K562 (cell line): Measurements from ENCODE around the gene ABHD4. TPM values are rescaled to one million over a fixed set of nuclear protein-coding genes. Genes with fewer than 3 reads are reported as not detected.
A peak's percentile ranks its signal among the peaks of the same experiment; 100 is the strongest.

Experiments used
- ATAC-seq: fragments of 200-7000 bp; cut with Tn5 transposase; 3 replicates; pipeline ENCODE4 v1.9.1; 2020; ENCODE audit warnings: moderate library complexity
- BruUV-seq: library from RNA; stranded (reverse); fragments of 400-500 nt; replicated peaks from 2 replicates; lab custom pipeline; 2021; lab: Mats Ljungman, UMichigan
- CTCF ChIA-PET: fragments of 300-600 bp; formaldehyde crosslinking; extraction: SDS; loops from one replicate; lab custom pipeline; 2021; ENCODE audit warnings: low intra/inter-chr PET ratio; lab: Yijun Ruan, JAX
- POLR2A ChIA-PET: fragments of 300-600, 350-650 bp; sonication (Branson Sonifier 250); formaldehyde crosslinking; extraction: SDS; loops from one replicate; lab custom pipeline; 2021; ENCODE audit warnings: antibody characterized with exemption, inconsistent platforms; lab: Yijun Ruan, JAX
- DNase-seq, 4 experiments: peaks; one replicate each; pipeline versions ENCODE4 v3.0.0 to v3.0.0-alpha.2; 2011 to 2018; ENCODE audit warnings: low spot score in 3 of 4, mixed read lengths in 3 of 4; ENCODE audit errors: extremely low read depth in 1 of 4
- FAIRE-seq: peaks from 2 replicates; lab custom pipeline; 2011; peaks lifted over from hg19 to GRCh38; lab: Jason Lieb, UNC
- H2AFZ ChIP-seq: 2 replicates; pipeline ENCODE4 v1.6.0; 2011; ENCODE audit warnings: low read depth, low read length, control low read depth, inconsistent platforms
- H3K27ac ChIP-seq: fragments of 200-600 bp; 3 replicates; pipeline ENCODE4 v1.8.0; 2011; ENCODE audit warnings: low read depth, mild to moderate bottlenecking, control low read depth, inconsistent platforms, low read length, moderate library complexity, mixed read lengths; ENCODE audit errors: extremely low read depth
- H3K27me3 ChIP-seq, 2 experiments: fragments of 300-600 bp in 1 of 2; 2 replicates in 1 of 2; 3 replicates in 1 of 2; pipeline versions ENCODE4 v1.6.0 to v1.8.0; 2011; ENCODE audit warnings: inconsistent platforms in 2 of 2, low read length in 2 of 2, mild to moderate bottlenecking in 1 of 2, mixed read lengths in 1 of 2, moderate library complexity in 1 of 2; ENCODE audit not compliant: control insufficient read depth in 2 of 2, insufficient read depth in 2 of 2
- H3K36me3 ChIP-seq: fragments of 300-600 bp; 3 replicates; pipeline ENCODE4 v1.8.0; 2011; ENCODE audit warnings: mild to moderate bottlenecking, low read length, inconsistent platforms; ENCODE audit not compliant: control insufficient read depth, insufficient read depth
- H3K4me1 ChIP-seq, 2 experiments: fragments of 200-600 bp in 1 of 2; replicated peaks in 1 of 2; 2 replicates in 1 of 2; 3 replicates in 1 of 2; pipeline versions ENCODE4 v1.5.1 to v1.8.0; 2011; ENCODE audit warnings: inconsistent platforms in 2 of 2, low read length in 2 of 2, mild to moderate bottlenecking in 1 of 2, mixed read lengths in 1 of 2, moderate library complexity in 1 of 2; ENCODE audit not compliant: control insufficient read depth in 2 of 2, insufficient read depth in 2 of 2
- H3K4me2 ChIP-seq: 2 replicates; pipeline ENCODE4 v1.6.1; 2011; ENCODE audit warnings: low read length, control low read depth, inconsistent platforms, mixed read lengths; ENCODE audit not compliant: insufficient read depth
- H3K4me3 ChIP-seq: fragments of 200-600 bp; sonication (generic), shearing (Covaris generic); 2 replicates; pipeline ENCODE4 v1.5.1; 2016; ENCODE audit warnings: control low read depth, inconsistent platforms
- H3K79me2 ChIP-seq: fragments of 200-600 bp; 3 replicates; pipeline ENCODE4 v1.8.0; 2011; ENCODE audit warnings: low read length, inconsistent platforms; ENCODE audit not compliant: control insufficient read depth, insufficient read depth
- H3K9ac ChIP-seq, 2 experiments: 2 replicates each; pipeline versions ENCODE4 v1.6.0 to v1.6.1; 2011; ENCODE audit warnings: low read depth in 2 of 2, low read length in 2 of 2, control low read depth in 1 of 2, inconsistent platforms in 1 of 2, mild to moderate bottlenecking in 1 of 2, mixed read lengths in 1 of 2; ENCODE audit not compliant: insufficient read depth in 1 of 2
- H3K9me1 ChIP-seq: one replicate; pipeline ENCODE4 v1.6.0; 2011; ENCODE audit warnings: inconsistent platforms, mild to moderate bottlenecking, low read length, moderate library complexity; ENCODE audit not compliant: control insufficient read depth, insufficient read depth
- H3K9me3 ChIP-seq: replicated peaks from 2 replicates; pipeline ENCODE4 v1.5.1; 2011; ENCODE audit warnings: low read depth, low read length, inconsistent platforms; ENCODE audit not compliant: control insufficient read depth, insufficient read depth
- H4K20me1 ChIP-seq: replicated peaks from 2 replicates; pipeline ENCODE4 v1.6.1; 2011; ENCODE audit warnings: low read length, inconsistent platforms, mixed read lengths; ENCODE audit not compliant: control insufficient read depth, insufficient read depth
- ARHGAP35 ChIP-seq: fragments of 450-650 bp; IDR thresholded peaks from 2 replicates; pipeline ENCODE4 v1.6.1; 2018; ENCODE audit not compliant: partially characterized antibody
- CHD2 ChIP-seq: IDR thresholded peaks from 2 replicates; pipeline ENCODE4 v1.6.1; 2011; ENCODE audit warnings: low read depth, low read length
- CREM ChIP-seq: IDR thresholded peaks from 2 replicates; pipeline ENCODE4 v1.6.1; 2014; ENCODE audit warnings: antibody characterized with exemption, low read depth
- EP300 ChIP-seq: IDR thresholded peaks from 2 replicates; pipeline ENCODE4 v1.6.1; 2012; ENCODE audit warnings: low read length, improper control_type of control experiment
- HMG20A ChIP-seq: fragments of 450-650 bp; formaldehyde crosslinking; conservative IDR thresholded peaks from 2 replicates; pipeline ENCODE4 v1.4.0; 2020; ENCODE audit warnings: mild to moderate bottlenecking, mixed read lengths
- KDM1A ChIP-seq, 2 experiments: fragments of 450-650 bp; IDR thresholded peaks; 2 replicates each; pipeline ENCODE4 v1.6.1; 2016; ENCODE audit warnings: mild to moderate bottlenecking in 2 of 2
- L3MBTL2 ChIP-seq: fragments of 450-650 bp; IDR thresholded peaks from 2 replicates; pipeline ENCODE4 v1.6.1; 2016; ENCODE audit warnings: mild to moderate bottlenecking, moderate library complexity
- MYC ChIP-seq, 2 experiments: fragments of 250-450 bp in 1 of 2; sonication (Bioruptor Pico) in 1 of 2; IDR thresholded peaks; 2 replicates each; pipeline versions ENCODE4 v1.5.1 to v1.6.1; 2012 to 2021; ENCODE audit warnings: low read depth in 2 of 2, borderline replicate concordance in 1 of 2, improper control_type of control experiment in 1 of 2, low read length in 1 of 2, mild to moderate bottlenecking in 1 of 2, moderate library complexity in 1 of 2
- NCOR1 ChIP-seq: fragments of 450-650 bp; IDR thresholded peaks from 2 replicates; pipeline ENCODE4 v1.6.1; 2016; ENCODE audit warnings: mild to moderate bottlenecking, moderate library complexity
- RB1 ChIP-seq: fragments of 450-650 bp; IDR thresholded peaks from 2 replicates; pipeline ENCODE4 v1.6.1; 2017; ENCODE audit warnings: low read depth, mild to moderate bottlenecking
- SAFB ChIP-seq: fragments of 200-400 bp; formaldehyde crosslinking; IDR thresholded peaks from 2 replicates; pipeline ENCODE4 v1.6.1; 2017; ENCODE audit warnings: low read depth, low read length, borderline replicate concordance
- SMARCE1 ChIP-seq: fragments of 450-650 bp; IDR thresholded peaks from 2 replicates; pipeline ENCODE4 v1.7.1; 2016; ENCODE audit warnings: mild to moderate bottlenecking
- TEAD4 ChIP-seq, 2 experiments: sonication (generic) in 1 of 2; formaldehyde crosslinking in 1 of 2; IDR thresholded peaks; 2 replicates each; pipeline versions ENCODE4 v1.6.1 to v1.8.0; 2012 to 2022; ENCODE audit warnings: borderline replicate concordance in 1 of 2, inconsistent platforms in 1 of 2, low read length in 1 of 2, mild to moderate bottlenecking in 1 of 2, missing genetic modification reagents in 1 of 2
- TRIM24 ChIP-seq, 2 experiments: fragments of 450-650 bp; IDR thresholded peaks; 2 replicates each; pipeline ENCODE4 v1.6.1; 2016
- ZNF408 ChIP-seq: fragments of 250-450 bp; sonication (Bioruptor Pico); IDR thresholded peaks from 2 replicates; pipeline ENCODE4 v1.4.0; 2020; ENCODE audit warnings: low read depth, mild to moderate bottlenecking, moderate library complexity
- ZNF584 ChIP-seq: fragments of 200-800 bp; sonication (Bioruptor generic); IDR thresholded peaks from 2 replicates; pipeline ENCODE4 v1.6.1; 2016; ENCODE audit warnings: low read depth, mild to moderate bottlenecking, missing genetic modification characterization, missing compliant biosample characterization
- ZNF589 ChIP-seq: fragments of 200-800 bp; sonication (Bioruptor generic); IDR thresholded peaks from 2 replicates; pipeline ENCODE4 v1.6.1; 2016; ENCODE audit warnings: low read depth, missing genetic modification characterization, missing compliant biosample characterization
- ZNF699 ChIP-seq: fragments of 250-450 bp; sonication (Bioruptor Pico); IDR thresholded peaks from 2 replicates; pipeline ENCODE4 v1.8.0; 2021; ENCODE audit warnings: mild to moderate bottlenecking, moderate library complexity; ENCODE audit not compliant: insufficient replicate concordance
- WGBS: fragments of 100-300 bp; shearing (Covaris generic); methylation state at CpG from one replicate; pipeline ENCODE4 v1.1.6; 2016; ENCODE audit warnings: low coverage, mixed read lengths; ENCODE audit not compliant: insufficient coverage; ENCODE audit errors: missing lambda C conversion rate; 5-methylcytosine and 5-hydroxymethylcytosine counted together
- in situ Hi-C: fragments of 300-500 bp; cut with MboI; formaldehyde crosslinking; loops from 4 replicates; pipeline ENCODE4 v1.15.0; 2018; ENCODE audit warnings: inconsistent platforms, mixed read lengths
- intact Hi-C: fragments of 100-400 bp; cut with micrococcal nuclease; formaldehyde crosslinking; loops from 2 replicates; pipeline ENCODE4 v1.14.2; 2022
- polyA plus RNA-seq, 8 experiments: library from polyadenylated mRNA; depleted of rRNA in 4 of 8; stranded (reverse) in 5 of 8; unstranded in 3 of 8; fragments of >200 nt; fragmentation: Nextera tagmentation in 2 of 8; fragmentation: Illumina TruSeq in 1 of 8; extraction: Ambion mirVana in 2 of 8; extraction: Trizol in 1 of 8; gene quantifications; 2 replicates each; pipeline versions ENCODE4 v1.2.1 to v1.2.3, GENCODE V29; 2011 to 2014; ENCODE audit warnings: inconsistent platforms in 1 of 8, missing spikeins in 1 of 8
- total RNA-seq, 7 experiments: library from RNA; depleted of rRNA in 6 of 7; stranded (reverse); fragments of >200 nt in 6 of 7; fragmentation: Illumina TruSeq in 2 of 7; extraction: Trizol in 2 of 7; gene quantifications; 2 replicates each; pipeline versions ENCODE4 v1.2.1 to v1.2.3, GENCODE V29; 2011 to 2021; ENCODE audit warnings: low replicate concordance in 1 of 7
- TF ChIP-seq, protein P1 (sequence below), 2 experiments: fragments of 250-450 bp in 1 of 2; fragments of 450-650 bp in 1 of 2; sonication (Bioruptor Pico) in 1 of 2; IDR thresholded peaks; 2 replicates each; pipeline versions ENCODE4 v1.6.1 to v1.8.0; 2016 to 2021; ENCODE audit warnings: mild to moderate bottlenecking in 2 of 2, moderate library complexity in 2 of 2, missing compliant biosample characterization in 1 of 2, missing genetic modification characterization in 1 of 2
- TF ChIP-seq, protein P2 (sequence below): sonication (generic); formaldehyde crosslinking; IDR thresholded peaks from 2 replicates; pipeline ENCODE4 v1.9.0; 2022; ENCODE audit warnings: mild to moderate bottlenecking, missing genetic modification reagents

Gene ABHD4
- total and polyA plus RNA-seq, 9 of the 15 experiments (the other 6 are each of a cell fraction or from before 2014, with no cell fraction given) = 3.6 to 12.0 (median 7.2) TPM

DNA sequence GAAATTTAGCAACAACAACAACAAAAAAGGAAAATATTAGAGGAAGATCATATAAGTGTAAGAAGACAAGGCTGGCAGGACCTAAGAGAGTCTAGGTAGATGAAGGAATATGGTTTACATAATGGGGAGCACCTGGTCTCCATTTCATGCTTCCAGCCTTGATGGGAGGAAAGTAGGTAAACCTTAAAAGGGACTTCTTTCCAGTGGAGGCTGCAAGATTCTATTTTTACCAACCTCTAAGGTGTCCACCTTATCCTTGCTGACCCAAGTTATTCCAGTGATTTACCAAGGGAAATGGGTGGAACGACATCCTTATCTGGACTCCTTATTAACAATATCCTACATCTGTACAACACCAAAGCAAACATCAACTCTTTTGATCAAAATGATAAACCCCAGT lies 39.1 kb upstream of the ABHD4 start (continued):
- no peak for TF ChIP-seq ZNF699 (CRISPR knock-in tag)
- no peak for TF ChIP-seq CHD2
- no peak for TF ChIP-seq RB1
- TF ChIP-seq KDM1A (IDR thresholded peaks at IDR 0.05) = no peak
- TF ChIP-seq SAFB = no peak
- TF ChIP-seq, all 486 proteins: peak for 0

DNA sequence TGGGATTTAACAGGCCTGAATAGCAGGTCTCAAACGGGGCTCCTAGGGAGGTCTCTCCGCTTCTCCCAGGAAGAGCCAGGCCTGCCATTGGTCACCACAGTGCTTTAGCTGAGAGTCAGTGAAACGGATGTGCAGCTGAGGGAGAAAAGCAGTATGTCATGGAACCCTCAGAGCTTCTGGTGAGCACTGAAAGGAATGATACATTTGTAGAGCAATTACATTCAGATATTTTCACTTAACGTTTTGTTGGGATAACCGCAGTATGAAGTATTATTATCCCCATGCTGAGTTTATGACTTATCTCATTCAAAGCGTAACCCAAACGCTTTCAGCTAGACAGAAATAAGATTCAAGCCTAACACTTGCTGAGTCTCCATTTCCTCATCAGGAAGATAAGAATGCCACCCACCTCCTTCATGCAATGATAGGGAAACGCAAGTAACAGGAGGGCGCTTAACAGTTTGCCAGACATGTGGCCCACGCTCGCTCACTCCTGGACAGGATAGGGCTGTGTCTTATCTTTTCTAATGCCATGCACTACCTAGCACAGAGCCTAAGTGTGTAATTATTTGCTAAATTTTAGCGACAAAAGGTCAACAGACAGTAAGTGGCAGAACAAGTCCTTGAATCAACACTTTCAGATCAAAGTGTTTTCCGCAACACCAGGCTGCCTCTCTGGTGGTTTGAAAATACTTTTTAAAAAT lies 37.3 kb upstream of the ABHD4 start:
- no peaks in the 10 kb centered on the region for H3K27me3 ChIP-seq
- WGBS = 11% methylated on average over 13 of the region's 13 CpGs
- peak; percentile 87 for FAIRE-seq
- no peak overlapping the region for H3K4me3 ChIP-seq
- DNase-seq = peak; percentile 19 to 73 (median 34)
- H3K27ac ChIP-seq = peak overlapping the region; percentile 56
- in situ Hi-C loops = loop anchor here (10.0 kb wide), 1 partner anchor 284 kb away; no protein-coding TSS in a partner anchor
- intact Hi-C loops = no loop called here
- peak overlapping the region; percentile 67 for H3K4me2 ChIP-seq
- CTCF ChIA-PET = interaction anchor here (1.4 kb wide), 1 partner anchor 10 kb away, joined by 5 read pairs; no protein-coding TSS in a partner anchor
- peak overlapping the region; percentile 45 for H2AFZ ChIP-seq
- no TSS peak for BruUV-seq
- H3K9me3 ChIP-seq = no peaks in the 10 kb centered on the region
- H3K9me1 ChIP-seq = no peaks in the 10 kb centered on the region
- H3K79me2 ChIP-seq = no peaks in the 10 kb centered on the region
- peaks cover 33 to 38% of the 10 kb centered on the region in 2 experiments for H3K4me1 ChIP-seq
- no peaks in the 10 kb centered on the region for H4K20me1 ChIP-seq
- POLR2A ChIA-PET = interaction anchor here (0.6 to 1.6 kb wide), 6 partner anchors 9 to 263 kb away, joined by 3 to 5 read pairs (median 4); no protein-coding TSS in a partner anchor
- ATAC-seq = peak; percentile 53
- H3K9ac ChIP-seq = peak overlapping the region; percentile 8 to 59; a peak in 3 of 4 replicates
- H3K36me3 ChIP-seq = peaks cover 22% of the 10 kb centered on the region; the same call in 2 of the 3 replicates
- TF ChIP-seq ZNF589 (CRISPR knock-in tag) = peak; percentile 39; the same call in 1 of the 2 replicates
- no peak for TF ChIP-seq ARHGAP35
- no peak for TF ChIP-seq HMG20A (CRISPR knock-in tag)
- TF ChIP-seq L3MBTL2 = peak; percentile 24; the same call in 1 of the 2 replicates
- peak; percentile 37; the same call in 1 of the 2 replicates for TF ChIP-seq EP300
- TF ChIP-seq ZNF584 = 0 out of 2 replicates have a peak, but pooled peaks have one; percentile 47
- TF ChIP-seq, protein P1, sequence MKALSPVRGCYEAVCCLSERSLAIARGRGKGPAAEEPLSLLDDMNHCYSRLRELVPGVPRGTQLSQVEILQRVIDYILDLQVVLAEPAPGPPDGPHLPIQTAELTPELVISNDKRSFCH (CRISPR knock-in tag; IDR thresholded peaks at IDR 0.05) = no peak
- TF ChIP-seq, protein P1 (tag; IDR thresholded peaks at IDR 0.05) = 0 out of 2 replicates have a peak, but pooled peaks have one; percentile 53
- peak in 1 of 2 experiments; percentile 19; a peak in 1 of 4 replicates for TF ChIP-seq TRIM24 (IDR thresholded peaks at IDR 0.05)
- TF ChIP-seq CREM = peak; percentile 44; the same call in 1 of the 2 replicates
- TF ChIP-seq ZNF408 = no peak
- TF ChIP-seq, protein P2, sequence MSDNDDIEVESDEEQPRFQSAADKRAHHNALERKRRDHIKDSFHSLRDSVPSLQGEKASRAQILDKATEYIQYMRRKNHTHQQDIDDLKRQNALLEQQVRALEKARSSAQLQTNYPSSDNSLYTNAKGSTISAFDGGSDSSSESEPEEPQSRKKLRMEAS (CRISPR knock-in tag) = no peak
- peak; percentile 49; the same call in 1 of the 2 replicates for TF ChIP-seq NCOR1
- TF ChIP-seq TEAD4 (IDR thresholded peaks at IDR 0.05; ENCODE audit: low read length) = peak; percentile 39; the same call in 1 of the 2 replicates
- no peak for TF ChIP-seq TEAD4 (CRISPR knock-in tag; IDR thresholded peaks at IDR 0.05; ENCODE audit: borderline replicate concordance)
- TF ChIP-seq SMARCE1 = peak; percentile 22; the same call in 1 of the 2 replicates
- peak; percentile 41; the same call in 1 of the 2 replicates for TF ChIP-seq MYC (IDR thresholded peaks at IDR 0.05; ENCODE audit: low read depth, low read length)
- TF ChIP-seq MYC (CRISPR knock-in tag; IDR thresholded peaks at IDR 0.05; ENCODE audit: borderline replicate concordance, low read depth) = no peak
